PC-9 (cell line): ENCODE results near the gene LYZ.

ENCODE experiments used
- EZH2 ChIP-seq: fragments of 200-600 bp; sonication (generic); IDR thresholded peaks from 2 replicates; pipeline ENCODE4 v1.8.0; 2017; ENCODE audit warnings: antibody characterized with exemption, low read depth
- TF ChIP-seq, protein P1 (sequence below): fragments of 200-600 bp; sonication (generic); conservative IDR thresholded peaks from 2 replicates; pipeline ENCODE4 v1.6.1; 2017; ENCODE audit warnings: mixed run types, antibody characterized with exemption, mild to moderate bottlenecking, moderate library complexity

DNA sequence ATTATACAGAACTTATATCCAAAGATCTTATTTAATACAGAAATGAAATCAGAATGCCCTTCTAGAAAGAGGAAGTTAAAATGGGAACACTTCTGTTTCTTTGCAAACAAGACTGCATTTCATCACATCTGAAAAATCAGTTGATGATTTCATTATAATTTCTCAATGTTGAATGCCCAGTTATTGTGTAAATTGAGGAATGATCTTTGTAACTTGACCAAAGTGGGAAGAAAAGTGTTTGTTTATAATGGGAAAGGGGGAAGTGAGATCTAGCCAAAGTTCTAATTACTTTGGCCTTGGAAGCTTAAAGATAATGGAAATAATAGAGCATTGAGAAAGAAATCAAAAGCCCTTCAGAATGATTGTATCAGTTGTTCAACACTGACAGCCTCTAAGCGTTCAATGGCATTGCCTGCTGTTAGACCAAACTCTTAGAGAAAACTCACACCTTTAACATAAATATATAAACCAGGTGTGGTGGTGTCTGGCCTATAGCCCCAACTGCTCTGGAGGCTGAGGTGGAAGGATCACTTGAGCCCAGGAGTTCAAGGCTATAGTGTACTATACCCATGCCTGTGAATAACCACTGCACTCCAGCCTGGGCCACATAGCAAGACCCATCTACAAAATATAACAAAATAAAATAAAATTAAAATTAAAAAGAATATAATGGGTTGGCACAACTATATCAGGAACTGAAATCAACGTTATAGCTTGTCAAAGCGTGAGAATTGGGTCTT is 9.9 kb upstream of the LYZ start:
- TF ChIP-seq, protein P1, sequence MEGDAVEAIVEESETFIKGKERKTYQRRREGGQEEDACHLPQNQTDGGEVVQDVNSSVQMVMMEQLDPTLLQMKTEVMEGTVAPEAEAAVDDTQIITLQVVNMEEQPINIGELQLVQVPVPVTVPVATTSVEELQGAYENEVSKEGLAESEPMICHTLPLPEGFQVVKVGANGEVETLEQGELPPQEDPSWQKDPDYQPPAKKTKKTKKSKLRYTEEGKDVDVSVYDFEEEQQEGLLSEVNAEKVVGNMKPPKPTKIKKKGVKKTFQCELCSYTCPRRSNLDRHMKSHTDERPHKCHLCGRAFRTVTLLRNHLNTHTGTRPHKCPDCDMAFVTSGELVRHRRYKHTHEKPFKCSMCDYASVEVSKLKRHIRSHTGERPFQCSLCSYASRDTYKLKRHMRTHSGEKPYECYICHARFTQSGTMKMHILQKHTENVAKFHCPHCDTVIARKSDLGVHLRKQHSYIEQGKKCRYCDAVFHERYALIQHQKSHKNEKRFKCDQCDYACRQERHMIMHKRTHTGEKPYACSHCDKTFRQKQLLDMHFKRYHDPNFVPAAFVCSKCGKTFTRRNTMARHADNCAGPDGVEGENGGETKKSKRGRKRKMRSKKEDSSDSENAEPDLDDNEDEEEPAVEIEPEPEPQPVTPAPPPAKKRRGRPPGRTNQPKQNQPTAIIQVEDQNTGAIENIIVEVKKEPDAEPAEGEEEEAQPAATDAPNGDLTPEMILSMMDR, result no peak
- no peak for TF ChIP-seq EZH2
